HG03575 (cell line): ENCODE measurements around the gene CD8B.
"Not testable (repeated sequence)": the region's sequence is repeated elsewhere in the genome, so short reads cannot be mapped to it uniquely, and the experiment has no call there.

Experiments
- ATAC-seq: cut with Tn5 transposase; IDR thresholded peaks from one replicate; pipeline ENCODE4 v1.9.1; 2021; ENCODE audit not compliant: unreplicated experiment, insufficient number of reproducible peaks, low FRiP score; ENCODE audit errors: extremely low read depth

CD8B gene

GRCh38 chr2:86861628-86862379, at the start of gene CD8B:
Gene CD8B (minus strand): TSS chr2:86861886. CDS start chr2:86861865, 21 bp downstream.
- ATAC-seq = not testable (repeated sequence)

GRCh38 chr2:86905868-86906267, 44.2 kb upstream of the CD8B start:
- not testable (repeated sequence) for ATAC-seq

GRCh38 chr2:86900687-86901086, 39.0 kb upstream of the CD8B start:
- not testable (repeated sequence) for ATAC-seq

GRCh38 chr2:86886026-86886425, 24.3 kb upstream of the CD8B start:
- ATAC-seq = not testable (repeated sequence)

- ATAC-seq = not testable (repeated sequence)
Observed at GRCh38 chr2:86882865-86883264, 21.2 kb upstream of the CD8B start.

GRCh38 chr2:86882118-86882665, 20.5 kb upstream of the CD8B start:
- not testable (repeated sequence) for ATAC-seq

GRCh38 chr2:86878986-86879385, 17.3 kb upstream of the CD8B start:
- ATAC-seq = not testable (repeated sequence)

GRCh38 chr2:86870941-86871340, 9.3 kb upstream of the CD8B start:
- not testable (repeated sequence) for ATAC-seq

- not testable (repeated sequence) for ATAC-seq
Observed at GRCh38 chr2:86868895-86869468, 7.3 kb upstream of the CD8B start.

GRCh38 chr2:86862380-86862703, 656 bp upstream of the CD8B start:
- not testable (repeated sequence) for ATAC-seq

GRCh38 chr2:86861175-86861574, 511 bp downstream of the CD8B start:
- not testable (repeated sequence) for ATAC-seq

- ATAC-seq = not testable (repeated sequence)
Observed at GRCh38 chr2:86860573-86860972, 1.1 kb downstream of the CD8B start.

GRCh38 chr2:86857688-86858087, 4.0 kb downstream of the CD8B start:
- not testable (repeated sequence) for ATAC-seq

GRCh38 chr2:86856498-86856897, 5.2 kb downstream of the CD8B start:
- ATAC-seq = not testable (repeated sequence)

GRCh38 chr2:86855981-86856380, 5.7 kb downstream of the CD8B start:
- ATAC-seq = not testable (repeated sequence)

GRCh38 chr2:86851581-86851980, 10.1 kb downstream of the CD8B start:
- not testable (repeated sequence) for ATAC-seq

- ATAC-seq = not testable (repeated sequence)
Observed at GRCh38 chr2:86842607-86843234, 19.0 kb downstream of the CD8B start.

GRCh38 chr2:86841330-86841729, 20.4 kb downstream of the CD8B start:
- not testable (repeated sequence) for ATAC-seq

GRCh38 chr2:86839871-86840548, 21.7 kb downstream of the CD8B start:
- ATAC-seq = not testable (repeated sequence)
